ENCODE results near the gene FLCN.

DNA sequence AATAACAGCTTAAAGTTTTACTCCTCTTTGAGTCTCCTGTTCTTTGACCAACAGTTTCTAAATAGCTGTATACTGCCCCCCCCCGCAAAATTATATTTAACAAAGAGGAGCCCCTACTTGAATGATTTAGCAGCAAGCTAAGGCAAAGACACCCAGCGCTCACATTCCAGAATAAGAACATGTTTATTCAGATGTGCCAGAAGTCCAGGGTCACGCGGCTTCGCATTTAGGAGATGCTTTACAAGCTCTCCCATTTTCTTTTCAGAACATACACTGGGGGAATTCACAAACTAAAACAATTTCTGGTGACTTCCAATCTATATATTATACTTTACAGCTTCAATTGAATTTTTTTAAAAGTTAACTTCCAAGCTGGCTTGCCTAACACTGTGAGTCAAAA, 36.1 kb downstream of the FLCN start:
- no peak for TF ChIP-seq TAF1 (IDR thresholded peaks at IDR 0.05; ENCODE audit: low read depth)
- no peak for TF ChIP-seq TEAD4 (IDR thresholded peaks at IDR 0.05)
- TF ChIP-seq, protein P1, sequence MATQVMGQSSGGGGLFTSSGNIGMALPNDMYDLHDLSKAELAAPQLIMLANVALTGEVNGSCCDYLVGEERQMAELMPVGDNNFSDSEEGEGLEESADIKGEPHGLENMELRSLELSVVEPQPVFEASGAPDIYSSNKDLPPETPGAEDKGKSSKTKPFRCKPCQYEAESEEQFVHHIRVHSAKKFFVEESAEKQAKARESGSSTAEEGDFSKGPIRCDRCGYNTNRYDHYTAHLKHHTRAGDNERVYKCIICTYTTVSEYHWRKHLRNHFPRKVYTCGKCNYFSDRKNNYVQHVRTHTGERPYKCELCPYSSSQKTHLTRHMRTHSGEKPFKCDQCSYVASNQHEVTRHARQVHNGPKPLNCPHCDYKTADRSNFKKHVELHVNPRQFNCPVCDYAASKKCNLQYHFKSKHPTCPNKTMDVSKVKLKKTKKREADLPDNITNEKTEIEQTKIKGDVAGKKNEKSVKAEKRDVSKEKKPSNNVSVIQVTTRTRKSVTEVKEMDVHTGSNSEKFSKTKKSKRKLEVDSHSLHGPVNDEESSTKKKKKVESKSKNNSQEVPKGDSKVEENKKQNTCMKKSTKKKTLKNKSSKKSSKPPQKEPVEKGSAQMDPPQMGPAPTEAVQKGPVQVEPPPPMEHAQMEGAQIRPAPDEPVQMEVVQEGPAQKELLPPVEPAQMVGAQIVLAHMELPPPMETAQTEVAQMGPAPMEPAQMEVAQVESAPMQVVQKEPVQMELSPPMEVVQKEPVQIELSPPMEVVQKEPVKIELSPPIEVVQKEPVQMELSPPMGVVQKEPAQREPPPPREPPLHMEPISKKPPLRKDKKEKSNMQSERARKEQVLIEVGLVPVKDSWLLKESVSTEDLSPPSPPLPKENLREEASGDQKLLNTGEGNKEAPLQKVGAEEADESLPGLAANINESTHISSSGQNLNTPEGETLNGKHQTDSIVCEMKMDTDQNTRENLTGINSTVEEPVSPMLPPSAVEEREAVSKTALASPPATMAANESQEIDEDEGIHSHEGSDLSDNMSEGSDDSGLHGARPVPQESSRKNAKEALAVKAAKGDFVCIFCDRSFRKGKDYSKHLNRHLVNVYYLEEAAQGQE (IDR thresholded peaks at IDR 0.05; ENCODE audit: low read depth) = no peak
- no peak for TF ChIP-seq RAD21 (IDR thresholded peaks at IDR 0.05; ENCODE audit: low read depth)
